ENCODE measurements around the gene RNF150.

DNA sequence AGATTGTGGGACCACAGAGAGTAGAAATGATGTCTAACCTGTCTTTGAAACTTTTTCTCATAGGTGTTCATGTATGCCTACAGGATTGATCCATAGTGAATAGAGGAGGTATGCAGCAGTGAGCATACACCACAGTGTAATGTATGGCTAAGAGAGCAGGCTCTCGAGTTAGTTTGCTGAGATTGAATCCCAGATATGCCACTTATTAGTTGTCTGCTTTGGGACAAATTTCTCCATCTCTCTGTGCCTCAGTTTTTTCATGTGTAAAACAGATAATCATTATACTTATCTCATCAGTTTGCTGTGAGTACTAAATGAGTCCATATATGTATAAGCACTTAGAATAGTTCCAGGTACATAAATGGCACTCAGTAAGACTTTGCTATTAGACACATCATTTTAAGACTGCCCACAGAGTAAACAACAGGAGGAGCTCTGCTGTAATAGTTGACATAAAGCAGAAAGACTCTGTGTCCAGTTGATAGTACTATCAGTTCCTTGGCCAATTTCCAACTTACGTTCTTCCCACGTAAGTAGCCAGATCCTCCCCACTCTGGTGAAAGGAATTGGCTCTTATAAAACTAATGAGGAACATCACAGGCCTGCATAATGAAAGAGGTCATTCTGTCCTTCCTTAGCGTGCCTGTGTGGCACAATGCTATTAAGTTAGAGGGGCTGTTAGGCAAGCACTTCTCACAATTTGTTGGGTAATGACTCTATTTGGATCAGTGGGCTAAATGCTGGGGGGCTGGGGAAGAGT is 20.7 kb upstream of the RNF150 start:
- TF ChIP-seq, protein P1, sequence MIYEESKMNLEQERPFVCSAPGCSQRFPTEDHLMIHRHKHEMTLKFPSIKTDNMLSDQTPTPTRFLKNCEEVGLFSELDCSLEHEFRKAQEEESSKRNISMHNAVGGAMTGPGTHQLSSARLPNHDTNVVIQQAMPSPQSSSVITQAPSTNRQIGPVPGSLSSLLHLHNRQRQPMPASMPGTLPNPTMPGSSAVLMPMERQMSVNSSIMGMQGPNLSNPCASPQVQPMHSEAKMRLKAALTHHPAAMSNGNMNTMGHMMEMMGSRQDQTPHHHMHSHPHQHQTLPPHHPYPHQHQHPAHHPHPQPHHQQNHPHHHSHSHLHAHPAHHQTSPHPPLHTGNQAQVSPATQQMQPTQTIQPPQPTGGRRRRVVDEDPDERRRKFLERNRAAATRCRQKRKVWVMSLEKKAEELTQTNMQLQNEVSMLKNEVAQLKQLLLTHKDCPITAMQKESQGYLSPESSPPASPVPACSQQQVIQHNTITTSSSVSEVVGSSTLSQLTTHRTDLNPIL (CRISPR knock-in tag; IDR thresholded peaks at IDR 0.05; ENCODE audit: low read depth) = peak; percentile 36; the same call in 1 of the 2 replicates
- no peak for TF ChIP-seq ESRRG (CRISPR knock-in tag; IDR thresholded peaks at IDR 0.05)
- TF ChIP-seq, protein P2, sequence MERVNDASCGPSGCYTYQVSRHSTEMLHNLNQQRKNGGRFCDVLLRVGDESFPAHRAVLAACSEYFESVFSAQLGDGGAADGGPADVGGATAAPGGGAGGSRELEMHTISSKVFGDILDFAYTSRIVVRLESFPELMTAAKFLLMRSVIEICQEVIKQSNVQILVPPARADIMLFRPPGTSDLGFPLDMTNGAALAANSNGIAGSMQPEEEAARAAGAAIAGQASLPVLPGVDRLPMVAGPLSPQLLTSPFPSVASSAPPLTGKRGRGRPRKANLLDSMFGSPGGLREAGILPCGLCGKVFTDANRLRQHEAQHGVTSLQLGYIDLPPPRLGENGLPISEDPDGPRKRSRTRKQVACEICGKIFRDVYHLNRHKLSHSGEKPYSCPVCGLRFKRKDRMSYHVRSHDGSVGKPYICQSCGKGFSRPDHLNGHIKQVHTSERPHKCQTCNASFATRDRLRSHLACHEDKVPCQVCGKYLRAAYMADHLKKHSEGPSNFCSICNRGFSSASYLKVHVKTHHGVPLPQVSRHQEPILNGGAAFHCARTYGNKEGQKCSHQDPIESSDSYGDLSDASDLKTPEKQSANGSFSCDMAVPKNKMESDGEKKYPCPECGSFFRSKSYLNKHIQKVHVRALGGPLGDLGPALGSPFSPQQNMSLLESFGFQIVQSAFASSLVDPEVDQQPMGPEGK (CRISPR knock-in tag; IDR thresholded peaks at IDR 0.05; ENCODE audit: borderline replicate concordance) = no peak; the same call in 1 of the 2 replicates
- TF ChIP-seq TCF4 (CRISPR knock-in tag; IDR thresholded peaks at IDR 0.05; ENCODE audit: borderline replicate concordance) = peak; percentile 93
- no peak for TF ChIP-seq ZFP30 (CRISPR knock-in tag; IDR thresholded peaks at IDR 0.05)
- no peak for TF ChIP-seq OSR1 (CRISPR knock-in tag; IDR thresholded peaks at IDR 0.05)
- no peak for TF ChIP-seq ZNF70 (CRISPR knock-in tag; IDR thresholded peaks at IDR 0.05)
- TF ChIP-seq, protein P3, sequence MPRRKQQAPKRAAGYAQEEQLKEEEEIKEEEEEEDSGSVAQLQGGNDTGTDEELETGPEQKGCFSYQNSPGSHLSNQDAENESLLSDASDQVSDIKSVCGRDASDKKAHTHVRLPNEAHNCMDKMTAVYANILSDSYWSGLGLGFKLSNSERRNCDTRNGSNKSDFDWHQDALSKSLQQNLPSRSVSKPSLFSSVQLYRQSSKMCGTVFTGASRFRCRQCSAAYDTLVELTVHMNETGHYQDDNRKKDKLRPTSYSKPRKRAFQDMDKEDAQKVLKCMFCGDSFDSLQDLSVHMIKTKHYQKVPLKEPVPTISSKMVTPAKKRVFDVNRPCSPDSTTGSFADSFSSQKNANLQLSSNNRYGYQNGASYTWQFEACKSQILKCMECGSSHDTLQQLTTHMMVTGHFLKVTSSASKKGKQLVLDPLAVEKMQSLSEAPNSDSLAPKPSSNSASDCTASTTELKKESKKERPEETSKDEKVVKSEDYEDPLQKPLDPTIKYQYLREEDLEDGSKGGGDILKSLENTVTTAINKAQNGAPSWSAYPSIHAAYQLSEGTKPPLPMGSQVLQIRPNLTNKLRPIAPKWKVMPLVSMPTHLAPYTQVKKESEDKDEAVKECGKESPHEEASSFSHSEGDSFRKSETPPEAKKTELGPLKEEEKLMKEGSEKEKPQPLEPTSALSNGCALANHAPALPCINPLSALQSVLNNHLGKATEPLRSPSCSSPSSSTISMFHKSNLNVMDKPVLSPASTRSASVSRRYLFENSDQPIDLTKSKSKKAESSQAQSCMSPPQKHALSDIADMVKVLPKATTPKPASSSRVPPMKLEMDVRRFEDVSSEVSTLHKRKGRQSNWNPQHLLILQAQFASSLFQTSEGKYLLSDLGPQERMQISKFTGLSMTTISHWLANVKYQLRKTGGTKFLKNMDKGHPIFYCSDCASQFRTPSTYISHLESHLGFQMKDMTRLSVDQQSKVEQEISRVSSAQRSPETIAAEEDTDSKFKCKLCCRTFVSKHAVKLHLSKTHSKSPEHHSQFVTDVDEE (CRISPR knock-in tag; IDR thresholded peaks at IDR 0.05) = peak; percentile 69

All from SK-N-SH treated with all-trans-retinoic acid at 6 μM for 48 hours (cell line).